Right renal pelvis (tissue), 4 donors: Measurements from ENCODE around the gene MDFI. TPM values are rescaled to one million over a fixed set of nuclear protein-coding genes. Genes with fewer than 3 reads are reported as not detected.

ENCODE experiments used
- DNase-seq, 4 donors: peaks; one replicate each; pipeline ENCODE4 v3.0.0-alpha.2; 2013; ENCODE audit warnings: low read depth in 4 of 4, low spot score in 3 of 4, missing footprints in 1 of 4
- polyA plus RNA-seq, 4 donors: library from polyadenylated mRNA; unstranded; fragments of 120-200 nt; gene quantifications; one replicate each; pipeline ENCODE4 v1.2.1, GENCODE V29; 2013; ENCODE audit not compliant: insufficient read length in 4 of 4

The MDFI gene
- polyA plus RNA-seq, 4 donors: 39.6 to 48.8 (median 44.3) TPM

DNA sequence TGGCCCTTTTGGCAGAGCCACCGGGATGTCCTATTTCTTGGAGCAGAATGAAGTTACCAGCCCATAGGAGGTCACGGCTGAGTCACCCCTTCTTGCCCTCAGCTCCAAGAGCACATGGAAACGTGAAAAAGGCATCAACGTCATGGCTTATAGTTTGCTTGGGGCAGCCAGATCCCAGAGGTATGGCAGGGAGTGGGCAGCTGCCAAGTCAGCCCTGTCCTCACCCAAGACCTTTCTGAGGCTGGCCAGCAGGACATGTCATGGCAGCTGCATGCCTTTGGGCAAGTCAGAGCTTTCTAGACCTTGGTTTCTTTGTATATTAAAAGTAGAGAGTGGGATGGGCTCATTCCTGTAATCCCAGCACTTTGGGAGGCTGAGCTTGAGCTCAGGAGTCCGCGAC, 8.2 kb upstream of the MDFI start:
- DNase-seq: no peak

DNA sequence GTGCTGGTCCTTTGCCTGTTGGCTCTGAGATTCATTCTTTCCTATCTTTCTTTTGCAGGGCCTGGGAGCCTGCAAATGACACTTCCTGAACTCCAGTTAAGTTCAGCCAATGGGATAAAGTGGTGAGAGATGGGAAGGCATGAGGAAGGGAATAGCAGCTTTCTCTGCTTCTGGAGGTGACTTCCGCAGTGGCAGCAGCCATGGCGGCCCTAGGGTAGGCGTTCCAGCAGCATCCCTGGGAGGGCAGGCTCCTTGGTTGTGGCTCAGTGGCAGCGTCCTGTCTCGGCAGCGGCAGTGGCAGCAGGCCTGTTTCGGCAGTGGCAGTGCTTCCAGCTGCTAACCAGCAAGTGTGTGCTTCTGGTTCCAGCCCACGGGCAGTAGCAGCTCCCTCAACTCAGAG, 7.3 kb upstream of the MDFI start:
- DNase-seq: no peak

DNA sequence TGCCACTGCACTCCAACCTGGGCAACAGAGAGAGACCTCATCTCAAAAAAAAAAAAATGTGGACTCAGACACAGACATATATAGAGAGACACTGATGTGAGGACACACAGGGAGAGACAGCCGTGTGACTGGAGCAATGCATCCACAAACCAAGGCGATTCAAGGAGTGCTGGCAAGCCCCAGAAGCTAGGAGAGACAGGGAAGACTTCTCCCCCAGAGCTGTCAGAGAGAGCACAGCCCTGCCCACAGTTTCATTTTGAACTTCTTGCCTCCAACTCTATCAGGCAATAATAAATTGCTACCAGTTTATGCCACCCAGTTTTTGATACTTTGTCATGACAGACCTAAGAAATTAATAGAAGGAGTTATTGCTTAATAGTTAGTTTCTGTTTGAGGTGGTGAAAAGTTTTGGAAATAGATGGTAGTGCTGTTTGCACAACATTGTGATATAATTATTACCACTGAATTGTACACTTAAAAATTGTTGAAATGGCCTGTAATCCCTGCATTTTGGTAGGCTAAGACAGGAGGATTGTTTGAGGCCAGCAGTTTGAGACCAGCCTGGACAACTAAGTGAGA, 5.1 kb upstream of the MDFI start:
- DNase-seq: no peak

DNA sequence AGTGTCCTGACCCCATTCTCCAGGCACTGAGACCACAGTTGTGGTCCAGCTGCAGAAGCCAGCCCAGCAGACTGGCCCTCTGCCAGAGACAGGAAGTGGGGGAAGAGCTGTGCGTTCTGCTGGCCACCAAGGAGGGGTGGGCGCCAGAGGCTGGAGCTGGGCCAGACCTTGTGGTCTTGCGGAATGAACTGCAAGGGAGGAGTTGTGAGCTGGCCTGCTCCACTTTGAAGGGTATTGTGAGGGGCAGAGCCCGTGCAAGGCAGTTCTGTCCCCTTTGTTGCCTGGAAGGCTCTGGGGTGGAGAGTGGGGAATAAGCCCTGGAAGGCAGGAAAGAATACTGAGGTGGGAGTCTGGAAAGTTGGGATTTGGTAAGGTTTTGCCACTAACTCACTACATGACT, 3.6 kb upstream of the MDFI start:
- no peak for DNase-seq

DNA sequence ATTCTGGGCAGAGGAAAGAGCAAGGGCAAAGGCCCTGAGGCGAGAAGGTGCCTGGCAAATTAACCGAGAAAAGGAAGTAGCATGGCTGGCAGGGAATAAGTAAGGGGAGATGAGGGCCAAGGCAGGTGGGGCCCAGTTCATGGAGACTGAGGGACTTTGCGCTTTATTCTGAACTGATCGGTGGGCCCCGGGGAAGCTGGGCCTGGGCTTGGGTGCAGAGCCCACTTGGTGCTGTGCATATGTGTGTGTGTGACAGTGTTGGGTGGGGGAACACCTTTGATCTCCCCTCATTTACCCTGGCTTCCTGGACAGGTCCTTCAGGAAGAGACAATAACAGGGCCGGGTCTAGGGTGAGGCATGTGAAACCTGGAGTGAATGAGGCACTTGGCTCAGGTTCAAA, 2.9 kb upstream of the MDFI start:
- DNase-seq: no peak

DNA sequence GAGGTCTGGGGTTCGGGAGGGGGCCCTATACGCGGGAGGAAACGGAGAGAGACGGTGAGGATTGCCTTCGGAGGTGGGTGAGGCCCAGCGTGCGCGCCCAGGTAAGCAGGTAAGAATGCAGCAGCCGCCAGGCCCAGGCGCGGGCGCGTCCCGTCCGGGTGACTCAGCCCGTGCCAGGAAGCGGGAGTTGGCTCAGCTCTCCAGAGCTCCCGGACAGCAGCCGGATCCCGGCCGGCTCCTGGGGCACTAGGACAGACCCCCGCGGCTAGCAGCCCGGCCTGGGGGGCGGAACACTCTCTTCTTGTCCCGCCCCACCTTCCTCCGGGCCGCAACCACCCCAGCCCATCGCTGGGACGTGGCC, 1.5 kb upstream of the MDFI start:
- DNase-seq: no peak

DNA sequence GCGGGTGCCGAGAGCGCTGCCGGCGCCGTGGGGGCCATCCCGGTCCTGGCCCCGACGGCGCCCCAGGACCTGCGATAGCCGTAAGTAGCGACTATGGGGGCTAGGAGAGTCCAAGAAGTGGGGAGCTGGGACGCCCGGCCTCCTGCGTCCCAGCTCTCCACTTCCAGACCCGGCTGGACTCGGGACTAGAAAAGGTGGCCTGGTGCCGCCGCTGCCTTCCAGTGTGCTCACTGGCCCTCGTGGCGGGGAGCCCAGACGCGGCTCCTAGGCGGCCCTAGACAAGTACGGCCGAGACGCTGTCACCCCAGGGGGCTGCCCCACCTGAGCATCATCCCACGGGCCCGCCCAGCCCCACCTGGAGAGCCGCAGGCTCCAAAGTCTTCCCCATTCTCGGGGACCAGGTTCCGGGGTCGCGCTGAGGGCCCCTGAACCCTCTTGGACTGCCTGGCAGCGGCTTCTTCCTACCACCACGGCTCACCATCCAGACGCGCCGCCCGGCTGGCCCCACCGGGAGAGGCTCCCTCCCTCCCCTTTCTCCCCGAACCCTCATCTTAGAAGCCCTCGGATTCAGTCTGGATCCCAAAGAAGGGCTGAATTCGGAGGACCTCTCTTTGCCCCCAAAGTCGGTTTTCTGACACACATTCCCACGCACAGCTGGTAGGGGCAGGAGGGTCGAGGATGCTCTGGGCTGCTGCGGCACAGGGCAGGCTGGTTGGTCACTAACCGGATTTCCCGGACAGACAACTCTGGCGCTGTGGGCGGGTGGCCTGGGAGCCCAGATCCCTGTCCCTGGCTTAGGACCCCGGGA, 870 bp upstream of the MDFI start:
- no peak for DNase-seq

DNA sequence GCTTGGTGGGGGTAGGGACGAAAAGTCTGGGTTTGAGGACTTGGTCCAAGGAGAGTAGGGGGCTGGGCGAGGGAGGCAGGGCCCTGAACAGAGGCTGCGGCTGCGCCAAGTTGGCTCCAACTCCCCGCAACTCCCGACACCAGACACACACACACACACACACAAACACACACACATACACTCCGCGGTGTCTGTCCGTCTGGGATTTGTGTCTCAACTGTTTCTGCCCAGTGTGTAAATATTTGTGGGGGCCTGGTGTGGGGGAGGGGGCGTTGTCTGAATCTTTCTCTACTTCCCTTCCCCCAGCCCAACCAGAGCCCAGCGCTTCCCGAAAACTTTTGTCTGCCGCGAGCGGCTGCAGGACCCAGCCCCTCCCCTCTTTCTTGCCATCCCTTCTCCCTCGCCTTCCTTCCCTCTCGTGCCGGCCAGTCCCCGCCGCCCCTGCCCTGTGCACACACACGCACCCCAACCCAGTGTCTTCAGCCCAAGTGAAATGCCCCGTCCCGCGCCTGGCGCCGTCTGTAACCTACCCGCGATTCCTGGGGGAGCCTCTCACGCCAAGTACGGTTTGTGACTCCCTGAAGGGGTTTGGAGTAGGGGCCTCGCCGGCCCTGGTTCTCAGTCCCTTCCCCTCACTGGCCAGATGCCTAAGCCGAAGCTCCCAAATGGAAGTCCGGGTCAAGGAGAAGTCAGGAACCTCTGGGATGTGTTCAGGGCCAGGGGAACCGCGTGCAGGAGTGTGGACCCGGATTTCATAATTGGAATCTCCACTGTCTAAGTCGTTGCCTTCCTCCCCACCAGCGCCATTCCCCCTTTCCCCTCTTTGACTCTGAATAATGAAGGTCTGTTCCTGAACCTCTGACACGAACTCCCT, 904 bp downstream of the MDFI start:
- DNase-seq: no peak

DNA sequence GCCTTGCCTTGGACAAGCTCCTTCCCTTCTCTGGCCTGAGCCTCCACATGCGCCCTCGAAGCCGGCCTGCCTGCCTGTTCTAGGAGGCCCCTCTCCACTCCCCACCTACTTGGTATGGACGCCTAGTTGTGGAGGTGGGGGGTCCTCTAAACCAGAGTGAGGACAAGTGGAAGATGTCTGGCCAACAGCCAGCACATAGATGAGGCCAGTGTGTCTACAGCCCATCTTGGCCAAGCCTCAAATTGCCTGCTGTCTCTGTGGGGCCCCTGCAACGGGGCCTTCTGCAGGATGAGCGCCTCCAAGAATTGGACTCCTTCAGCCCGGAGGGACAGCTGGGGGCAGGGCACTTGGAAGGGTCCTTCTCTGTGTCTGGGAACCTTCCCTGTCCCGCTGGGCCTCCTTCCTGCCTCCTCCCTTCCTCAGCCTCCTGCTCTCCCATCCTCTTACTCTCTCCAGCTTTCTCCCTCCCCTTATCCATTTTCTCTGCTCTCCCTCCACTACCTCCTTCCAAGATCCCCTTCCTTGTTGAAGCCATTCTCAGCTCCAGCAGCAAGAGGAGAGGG, 1.6 kb downstream of the MDFI start:
- no peak for DNase-seq

DNA sequence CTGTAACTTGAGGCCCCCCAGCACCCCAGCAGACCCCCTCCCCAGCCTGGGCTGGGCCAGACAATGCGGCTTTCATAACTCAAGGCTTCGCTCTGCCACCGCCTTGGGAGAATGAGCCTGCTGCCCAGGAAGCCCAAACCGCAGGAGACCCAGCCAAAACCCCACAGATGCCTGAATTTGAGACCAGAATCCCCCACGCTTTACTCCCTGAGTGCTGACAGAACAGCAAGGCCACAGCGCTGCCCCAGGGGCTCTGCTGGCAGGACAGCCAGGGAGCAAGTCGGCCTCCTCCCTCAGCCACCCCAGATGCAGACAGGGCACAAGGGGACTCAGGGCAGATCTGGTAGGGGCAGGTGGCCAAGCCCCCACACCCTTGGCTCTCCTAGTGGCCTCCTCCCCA, 2.2 kb downstream of the MDFI start:
- DNase-seq: no peak

DNA sequence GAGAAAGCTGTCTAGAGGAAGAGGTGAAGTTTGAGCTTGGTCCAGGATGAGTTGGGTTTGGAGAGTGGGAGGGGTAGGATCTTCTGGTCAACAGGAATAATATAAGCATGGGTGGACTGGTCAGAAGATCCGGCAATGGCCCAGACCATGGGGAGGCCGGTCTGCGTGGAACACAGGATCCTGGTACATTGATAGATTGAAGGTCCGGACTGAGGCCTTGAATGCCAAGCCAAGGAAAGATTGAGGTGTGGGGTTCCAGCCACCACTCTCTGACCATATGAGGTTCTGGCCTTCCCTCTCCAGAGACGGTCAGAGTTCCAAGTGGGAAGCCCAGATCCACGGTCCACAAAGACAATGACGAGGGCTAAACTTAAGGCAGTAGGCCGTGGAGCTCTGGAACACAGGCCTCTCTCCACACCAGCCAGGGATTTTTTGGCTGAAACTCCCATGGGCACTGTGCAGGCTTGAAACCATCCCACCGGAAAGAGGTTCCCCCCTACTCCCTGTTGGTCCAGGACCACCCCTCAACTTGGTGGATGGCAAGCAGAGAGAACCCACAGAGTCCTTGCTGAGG, 3.2 kb downstream of the MDFI start:
- DNase-seq: no peak

DNA sequence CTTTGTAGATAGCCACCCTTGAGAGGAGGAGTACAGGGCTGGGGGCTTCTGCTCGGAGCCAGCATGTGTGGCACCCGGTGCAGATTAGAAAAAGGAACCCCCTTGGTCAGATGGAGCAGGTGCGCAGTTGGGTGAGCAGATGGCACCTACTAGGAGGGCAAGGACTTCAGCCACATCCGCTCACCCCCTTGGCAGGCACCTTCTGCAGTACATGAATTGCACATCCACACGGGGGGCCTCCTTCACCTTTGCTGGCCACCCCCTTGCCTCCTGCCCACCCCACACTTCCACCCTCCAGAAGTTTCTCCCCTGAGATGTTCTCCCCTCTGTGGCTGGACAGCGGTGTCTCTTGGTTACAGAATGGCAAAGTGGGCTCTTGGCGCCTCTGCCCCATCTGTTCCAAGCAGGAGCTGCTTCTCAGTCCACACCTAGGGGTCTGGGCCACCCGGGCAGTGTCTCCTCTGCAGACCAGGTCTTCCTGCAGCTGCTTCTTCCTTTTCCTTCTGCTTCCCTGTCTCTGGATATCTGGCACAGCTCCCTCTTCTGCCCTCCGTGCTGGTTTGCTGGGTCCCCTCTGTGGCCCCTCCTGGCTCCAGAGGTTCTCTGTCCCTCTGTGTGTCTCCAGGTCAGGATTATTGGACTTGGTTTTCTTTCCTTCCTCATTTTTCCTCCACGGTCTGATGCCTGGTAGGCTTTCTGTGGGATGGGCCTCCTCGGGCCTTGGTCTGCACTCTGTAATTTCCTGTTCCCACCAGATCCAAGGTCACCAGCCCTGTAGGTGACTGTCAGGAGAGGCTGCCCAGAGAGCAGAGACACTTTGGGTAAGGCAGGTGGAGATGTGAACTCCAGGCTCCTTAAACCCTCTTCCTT, 4.1 kb downstream of the MDFI start:
- DNase-seq: no peak

DNA sequence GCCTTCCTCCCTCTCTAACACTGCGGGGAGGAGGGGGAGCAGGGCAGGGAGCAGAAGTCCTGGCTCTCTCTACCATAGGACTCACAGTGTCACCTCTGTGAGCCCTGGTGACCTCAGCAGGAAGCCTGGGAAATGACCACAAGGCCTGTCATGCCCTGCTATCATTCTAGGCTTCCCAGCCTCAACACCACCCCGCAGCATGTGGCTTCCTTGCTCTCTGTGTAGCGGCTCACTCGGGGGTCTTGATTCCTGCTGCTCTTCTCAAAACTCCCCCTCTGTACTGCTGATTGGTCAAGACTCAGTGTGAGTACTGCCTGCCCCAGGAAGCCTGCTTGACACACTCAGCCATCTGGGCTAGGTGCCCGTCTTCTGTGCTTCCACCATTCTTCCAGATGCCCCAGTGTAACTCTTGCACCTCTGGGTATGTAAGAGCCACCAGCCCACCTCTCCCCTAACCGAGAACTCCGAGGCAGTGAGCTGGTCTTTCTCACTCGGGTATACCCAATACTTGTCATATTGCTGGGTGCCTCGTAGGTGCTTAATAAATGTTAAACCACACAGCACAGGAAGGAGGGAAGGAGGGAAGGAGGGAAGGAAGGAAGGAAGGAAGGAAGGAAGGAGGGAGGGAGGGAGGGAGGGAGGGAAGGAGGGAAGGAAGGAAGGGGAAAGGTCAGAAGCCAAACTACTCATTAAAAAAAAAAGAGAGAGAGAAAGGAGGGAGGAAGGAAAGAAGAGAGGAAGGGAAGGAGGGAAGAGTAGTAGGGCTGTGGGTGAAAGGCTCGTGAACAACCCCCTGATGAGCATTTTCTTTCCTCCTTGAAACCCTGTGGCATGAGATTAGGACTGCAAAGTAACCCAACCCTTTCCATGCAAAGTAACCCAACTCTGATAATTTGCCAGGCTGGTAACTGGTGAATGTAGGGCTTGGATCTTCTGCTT, 5.0 kb downstream of the MDFI start:
- no peak for DNase-seq

DNA sequence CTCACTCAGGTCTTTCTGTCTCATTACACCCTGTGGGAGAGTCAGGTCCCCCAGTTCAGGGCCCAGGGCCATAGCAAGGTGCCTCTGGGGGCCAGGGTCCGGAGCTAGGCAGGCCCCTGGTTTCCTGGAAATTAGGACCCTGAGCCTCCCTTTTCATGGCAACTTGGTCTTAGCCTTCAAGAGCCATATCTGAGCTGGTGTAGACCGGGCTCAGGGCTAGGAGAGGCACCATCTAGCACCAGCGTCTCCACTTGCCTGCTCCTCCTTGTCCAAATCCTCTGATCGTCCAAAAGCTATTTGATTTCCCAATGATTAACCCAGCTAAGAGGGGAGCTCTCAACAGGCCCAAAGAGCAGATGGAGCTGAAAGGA, 5.6 kb downstream of the MDFI start:
- no peak for DNase-seq

DNA sequence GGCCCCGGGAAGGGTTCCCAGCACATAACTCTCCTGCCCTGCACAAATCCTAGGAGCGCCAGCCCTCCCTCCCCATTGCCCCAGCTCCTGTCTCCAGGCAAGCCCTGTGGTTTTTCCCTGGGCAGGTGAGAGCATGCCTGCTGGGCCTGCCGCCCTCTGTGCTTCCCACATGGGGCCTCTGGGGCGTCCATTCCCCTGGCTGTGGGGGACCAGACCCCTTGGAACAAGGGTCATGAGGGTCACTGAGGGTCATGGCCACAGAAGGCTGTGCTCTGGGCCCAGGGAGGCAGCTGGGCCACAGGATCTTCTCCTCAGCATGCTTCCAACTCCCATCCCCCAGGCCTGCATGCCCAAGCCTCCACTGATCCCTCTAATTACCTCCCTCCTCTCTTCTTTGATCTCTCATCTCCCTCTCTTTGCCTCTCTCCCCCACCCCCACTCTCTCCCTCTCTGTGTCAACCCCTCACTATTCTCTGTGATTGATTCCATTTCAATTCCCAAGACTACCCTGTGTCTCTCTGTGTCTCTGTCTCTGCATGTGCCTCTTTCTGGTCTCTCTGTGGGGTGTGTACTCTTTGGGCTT, 6.1 kb downstream of the MDFI start:
- no peak for DNase-seq

DNA sequence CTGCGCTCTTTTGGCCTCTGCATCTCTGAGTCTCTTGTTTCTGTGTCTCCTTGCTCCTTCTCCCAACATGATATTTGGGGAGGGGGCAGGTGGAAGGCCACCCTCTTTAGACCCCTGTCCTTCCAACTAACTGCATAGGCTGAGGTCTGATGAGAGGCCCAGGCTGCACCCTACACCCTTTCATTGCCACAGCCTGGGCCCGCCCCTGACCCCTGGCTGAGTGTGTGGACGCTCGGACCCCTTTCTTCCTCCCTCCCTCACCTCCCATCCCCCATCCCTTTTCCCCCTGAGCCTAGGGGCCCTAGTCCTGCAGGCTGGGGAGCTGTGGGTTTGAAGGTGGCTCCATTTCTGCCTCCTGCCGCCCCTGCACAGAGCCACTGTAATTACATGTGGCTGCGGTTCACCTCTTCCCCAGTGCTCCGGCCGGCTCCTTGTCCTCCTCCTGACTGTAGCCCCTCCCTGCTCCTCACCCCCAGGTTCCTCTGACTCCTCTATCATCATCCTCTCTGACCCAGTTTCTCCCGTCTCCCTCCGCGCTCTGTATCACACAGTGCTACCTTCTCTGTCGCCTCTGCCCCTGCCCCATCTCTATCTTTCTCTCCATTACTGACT, 6.8 kb downstream of the MDFI start:
- DNase-seq: no peak

DNA sequence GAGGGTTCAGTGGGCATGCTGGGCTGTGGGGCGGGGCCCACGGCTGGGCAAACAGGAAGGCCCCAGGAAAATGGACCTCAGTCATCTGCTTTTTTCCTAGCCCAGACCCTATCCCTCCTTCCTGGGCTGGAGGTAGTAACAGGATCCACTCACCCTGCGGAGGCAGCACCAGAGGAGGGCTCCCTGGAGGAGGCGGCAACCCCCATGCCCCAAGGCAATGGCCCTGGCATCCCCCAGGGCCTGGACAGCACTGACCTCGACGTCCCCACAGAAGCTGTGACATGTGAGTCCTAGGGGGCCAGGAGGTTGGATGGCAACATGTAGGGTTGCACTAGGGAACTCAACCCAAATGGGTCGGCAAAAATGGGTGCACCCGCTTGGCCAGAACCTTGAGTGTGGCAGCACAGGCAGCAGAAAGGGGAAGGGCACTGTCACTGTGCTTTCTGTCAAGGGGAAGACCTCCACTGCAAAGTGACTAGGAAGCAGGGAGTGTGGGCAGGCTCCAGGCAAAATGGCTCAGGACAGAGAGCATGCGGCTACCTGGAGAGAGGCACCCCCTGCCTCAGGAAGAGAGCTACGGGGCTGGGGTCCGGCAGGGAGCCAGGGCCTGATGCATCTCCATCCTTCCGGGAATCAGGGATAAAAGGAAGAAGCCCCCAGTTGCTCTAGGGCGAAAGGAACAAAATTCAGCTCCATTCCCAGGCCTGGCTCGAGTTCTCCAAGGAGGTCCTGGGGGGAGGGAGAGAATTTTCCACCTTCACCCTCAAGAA, 7.9 kb downstream of the MDFI start:
- DNase-seq: no peak
